AG04449 (cell line): Measurements from ENCODE around the gene C10orf90.

ENCODE experiments used
- CTCF ChIA-PET: fragments of 350-600 bp; formaldehyde crosslinking; extraction: SDS; loops from one replicate; lab custom pipeline; 2021; ENCODE audit warnings: antibody characterized with exemption; lab: Yijun Ruan, JAX
- POLR2A ChIA-PET: fragments of 400-600, 350-600 bp; formaldehyde crosslinking; extraction: SDS; loops from one replicate; lab custom pipeline; 2020; ENCODE audit warnings: antibody characterized with exemption, inconsistent platforms; lab: Yijun Ruan, JAX
- DNase-seq: peaks from one replicate; pipeline ENCODE4 v3.0.0-alpha.2; 2010; ENCODE audit warnings: low read depth, low spot score
- H3K4me3 ChIP-seq: 2 replicates; pipeline ENCODE4 v1.5.1; 2011; ENCODE audit warnings: low read depth, mild to moderate bottlenecking, control low read depth, low read length
- CTCF ChIP-seq: IDR thresholded peaks from one replicate; pipeline ENCODE4 v1.5.1; 2011; ENCODE audit warnings: mild to moderate bottlenecking, moderate library complexity, low read length, control low read depth, inconsistent platforms; ENCODE audit not compliant: insufficient read depth; ENCODE audit errors: missing control alignments

Gene C10orf90

DNA sequence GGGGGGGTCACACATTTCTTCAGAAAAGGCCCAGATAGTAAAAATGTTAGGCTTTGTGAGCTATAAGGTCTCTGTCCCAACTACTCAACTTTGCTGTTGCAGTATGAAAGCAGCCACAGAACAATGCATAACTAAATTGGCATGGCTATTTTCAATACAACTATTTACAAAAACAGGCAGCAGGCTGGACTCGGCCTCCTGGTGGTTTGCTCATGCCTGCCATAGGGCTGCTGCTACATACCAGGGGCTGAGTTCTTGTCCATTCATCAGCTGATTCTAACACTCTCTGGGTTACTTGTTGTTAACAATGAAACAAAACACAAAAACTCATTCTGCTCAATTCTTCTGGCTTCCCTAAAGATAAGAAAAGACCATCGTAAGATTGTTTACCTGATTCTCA lies 172.8 kb downstream of the C10orf90 start:
- DNase-seq: no peak
- CTCF ChIA-PET: interaction anchor here (0.7 to 2.0 kb wide), 3 partner anchors 15 to 257 kb away, joined by 3 to 6 read pairs (median 3); partner anchors contain the start of gene ADAM12
- POLR2A ChIA-PET: no interaction called here
- no peak overlapping the region for H3K4me3 ChIP-seq
- peak; percentile 12 for TF ChIP-seq CTCF

DNA sequence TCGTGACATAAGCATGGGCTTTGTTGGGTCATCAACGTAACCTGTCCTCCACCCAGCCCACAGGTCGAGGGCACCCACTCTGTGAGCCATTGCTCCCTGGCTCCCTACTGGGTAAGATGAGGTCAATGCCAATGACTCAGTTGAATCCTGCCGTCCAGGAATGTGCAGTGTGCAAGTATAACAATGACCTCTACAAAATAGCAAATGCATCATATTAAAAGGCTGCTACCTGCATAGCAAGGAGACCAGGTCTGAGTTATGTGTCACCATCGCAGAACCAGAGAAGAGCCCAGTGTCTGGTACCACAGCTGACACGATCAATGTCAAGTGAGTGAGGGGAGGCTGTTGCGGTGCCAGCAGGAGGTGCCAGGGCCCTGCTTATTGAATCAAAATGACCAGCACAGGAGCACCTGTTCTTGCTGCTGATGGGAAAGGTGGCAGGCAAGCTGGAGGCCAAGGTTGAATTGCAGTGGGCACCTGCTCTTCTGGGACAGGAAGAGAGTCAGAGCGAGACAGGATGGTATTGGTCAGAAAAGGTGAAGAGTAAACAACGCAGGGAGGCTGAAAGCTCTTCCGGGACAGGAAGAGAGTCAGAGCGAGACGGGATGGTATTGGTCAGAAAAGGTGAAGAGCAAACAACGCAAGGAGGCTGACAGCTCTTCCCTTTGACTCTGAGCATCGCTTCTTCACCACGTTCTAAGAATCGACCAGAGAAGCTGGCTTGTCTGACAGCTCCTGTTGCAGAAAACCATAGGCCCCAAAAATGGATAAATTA lies 173.5 kb downstream of the C10orf90 start:
- TF ChIP-seq CTCF: no peak
- ChIA-PET POLR2A (no interaction called here), CTCF (interaction anchor here (0.7 to 2.0 kb wide), 3 partner anchors 15 to 258 kb away, joined by 3 to 6 read pairs (median 3); partner anchors contain the start of gene ADAM12)
- H3K4me3 ChIP-seq: no peak overlapping the region
- DNase-seq: no peak

DNA sequence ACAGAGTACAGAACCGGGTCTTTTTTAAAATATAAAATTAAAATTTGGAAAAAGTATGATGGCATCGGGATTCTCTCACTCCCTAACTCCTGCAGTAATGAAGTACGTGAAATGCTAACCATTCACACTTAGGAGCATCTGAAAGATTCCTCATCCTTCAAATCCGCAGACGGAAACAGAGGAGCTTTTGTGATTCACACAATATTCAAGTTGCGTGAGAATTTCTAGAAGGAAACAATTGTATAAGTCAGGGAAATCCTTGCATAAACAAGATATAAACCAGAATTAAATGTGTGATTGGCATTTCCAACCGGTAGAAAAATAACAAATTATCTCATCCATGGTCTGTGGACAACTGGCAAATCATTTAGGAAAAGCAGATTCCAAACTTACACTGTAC lies 179.0 kb downstream of the C10orf90 start:
- ChIA-PET CTCF (no interaction called here), POLR2A (no interaction called here)
- DNase-seq: no peak
- no peak overlapping the region for H3K4me3 ChIP-seq
- no peak for TF ChIP-seq CTCF

- ChIA-PET CTCF (interaction anchor here (1.4 to 1.5 kb wide), 2 partner anchors 9 to 14 kb away, joined by 3 to 4 read pairs; no protein-coding TSS in a partner anchor), POLR2A (no interaction called here)
- no peak for DNase-seq
- no peak overlapping the region for H3K4me3 ChIP-seq
- TF ChIP-seq CTCF: no peak
Observed at GRCh38 chr10:126481181-126481580, 189.3 kb downstream of the C10orf90 start.

DNA sequence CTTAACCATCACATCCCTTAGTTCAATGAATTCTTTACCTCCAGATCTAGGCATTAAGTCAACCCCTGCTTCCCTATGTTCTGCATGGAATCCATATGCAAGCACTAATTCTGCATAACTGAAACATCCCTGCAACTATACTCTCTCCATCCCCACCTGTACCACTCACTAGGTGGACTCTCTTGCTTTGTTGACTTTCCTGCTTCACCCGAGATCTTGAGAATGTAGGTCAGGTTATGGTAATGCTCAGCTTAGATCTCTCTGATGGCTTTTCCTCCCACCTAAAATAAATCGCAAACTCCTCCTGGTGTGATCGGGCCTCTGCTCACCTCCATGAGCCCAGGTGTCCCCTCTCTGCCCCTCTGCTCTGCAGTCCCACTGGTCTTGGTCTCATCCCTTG lies 189.8 kb downstream of the C10orf90 start:
- no peak for DNase-seq
- ChIA-PET POLR2A (no interaction called here), CTCF (interaction anchor here (1.4 to 1.5 kb wide), 2 partner anchors 9 to 13 kb away, joined by 3 to 4 read pairs; no protein-coding TSS in a partner anchor)
- no peak for TF ChIP-seq CTCF
- no peak overlapping the region for H3K4me3 ChIP-seq

DNA sequence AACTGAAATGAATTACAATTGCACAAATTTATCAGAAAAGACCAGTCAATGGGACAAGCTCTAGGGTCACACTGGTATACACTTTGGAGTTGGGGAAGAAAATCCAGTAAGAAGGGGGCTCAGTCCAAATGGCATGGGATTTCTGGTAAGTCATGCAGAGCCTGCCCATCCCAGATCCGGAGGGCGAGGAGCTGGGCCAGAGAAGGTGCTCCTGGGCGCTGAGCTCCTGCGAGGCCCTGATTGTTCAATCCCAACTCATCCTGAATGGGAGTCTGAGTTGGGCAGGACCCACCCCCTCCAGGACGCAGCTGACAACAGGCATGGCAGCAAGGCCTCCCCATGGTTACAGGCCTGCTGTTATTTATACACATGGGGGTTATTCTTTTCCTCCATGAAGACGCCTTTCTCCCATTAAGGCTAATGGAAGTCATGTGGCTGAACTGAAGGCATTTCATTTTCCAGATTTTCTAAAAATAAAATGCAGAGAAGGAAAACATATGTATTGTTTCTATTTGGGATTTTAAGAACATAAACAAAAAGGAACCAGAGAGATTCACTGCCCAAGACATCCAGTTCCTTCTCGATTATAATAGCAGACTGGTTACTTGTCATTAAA lies 191.1 kb downstream of the C10orf90 start:
- no peak for TF ChIP-seq CTCF
- no peak for DNase-seq
- CTCF ChIA-PET: interaction anchor here (1.1 to 1.5 kb wide), 2 partner anchors 8 to 545 kb away, joined by 3 to 4 read pairs; no protein-coding TSS in a partner anchor
- H3K4me3 ChIP-seq: no peak overlapping the region
- POLR2A ChIA-PET: no interaction called here
